T-cell (primary cell): ENCODE results near the gene SLC9A9. TPM values are rescaled to one million over a fixed set of nuclear protein-coding genes. Genes with fewer than 3 reads are reported as not detected.

ENCODE experiments used
- ATAC-seq, 4 experiments: fragments of 200-7000 bp in 3 of 4; fragments of 150-1000 bp in 1 of 4; cut with Tn5 transposase; replicated peaks in 1 of 4; 1 replicate in 3 of 4; 2 replicates in 1 of 4; pipeline ENCODE4 v1.10.0; 2021; ENCODE audit warnings: moderate library complexity in 3 of 4, mild to moderate bottlenecking in 2 of 4, moderate number of reproducible peaks in 1 of 4
- CTCF ChIA-PET, 2 donors: fragments of 300-600 bp; sonication (Branson Sonifier 250); formaldehyde crosslinking; loops; one replicate each; lab custom pipeline; 2022; ENCODE audit warnings: antibody characterized with exemption in 2 of 2; lab: Charles Lee
- POLR2A ChIA-PET, 2 donors: fragments of 300-600 bp; sonication (Branson Sonifier 250); formaldehyde crosslinking; loops; one replicate each; lab custom pipeline; 2022; ENCODE audit warnings: antibody characterized with exemption in 2 of 2; lab: Charles Lee
- DNase-seq, 35 experiments: peaks; one replicate each; pipeline versions ENCODE4 v3.0.0 to v3.0.0-alpha.2; 2013 to 2023
- H3K27ac ChIP-seq: one replicate; pipeline ENCODE4 v1.5.1; 2013; ENCODE audit warnings: low read length
- H3K27me3 ChIP-seq, 2 experiments: replicated peaks in 1 of 2; 1 replicate in 1 of 2; 2 replicates in 1 of 2; pipeline versions ENCODE4 v1.6.1 to v1.7.0; 2013; ENCODE audit warnings: low read length in 1 of 2, mixed read lengths in 1 of 2; ENCODE audit not compliant: control insufficient read depth in 2 of 2, insufficient read depth in 2 of 2; ENCODE audit errors: extremely low read depth in 1 of 2
- H3K36me3 ChIP-seq, 2 donors: 1 replicate in 1 of 2; 2 replicates in 1 of 2; pipeline versions ENCODE4 v1.6.1 to v1.7.0; 2013; ENCODE audit warnings: low read length in 1 of 2; ENCODE audit not compliant: control insufficient read depth in 2 of 2, insufficient read depth in 1 of 2; ENCODE audit errors: extremely low read depth in 1 of 2
- H3K4me1 ChIP-seq, 2 experiments: 1 replicate in 1 of 2; 2 replicates in 1 of 2; pipeline versions ENCODE4 v1.6.1 to v1.7.0; 2013; ENCODE audit warnings: low read length in 2 of 2, mixed read lengths in 1 of 2; ENCODE audit not compliant: insufficient read depth in 2 of 2, control insufficient read depth in 1 of 2; ENCODE audit errors: extremely low read depth in 1 of 2
- H3K4me3 ChIP-seq, 2 donors: 1 replicate in 1 of 2; 2 replicates in 1 of 2; pipeline versions ENCODE4 v1.5.1 to v1.7.0; 2013; ENCODE audit warnings: mild to moderate bottlenecking in 2 of 2, low read length in 1 of 2, moderate library complexity in 1 of 2; ENCODE audit not compliant: control insufficient read depth in 1 of 2; ENCODE audit errors: extremely low read depth in 1 of 2
- H3K9me3 ChIP-seq: 2 replicates; pipeline ENCODE4 v1.7.0; 2013
- H3K27ac Mint-ChIP-seq, 2 donors: one replicate each; pipeline ENCODE4 v1.8.0; 2020 to 2021; ENCODE audit warnings: mild to moderate bottlenecking in 2 of 2, mixed read lengths in 2 of 2
- H3K27me3 Mint-ChIP-seq, 2 donors: one replicate each; pipeline ENCODE4 v1.8.0; 2021 to 2022; ENCODE audit warnings: mixed read lengths in 2 of 2
- H3K36me3 Mint-ChIP-seq: one replicate; pipeline ENCODE4 v1.8.0; 2021; ENCODE audit warnings: mixed read lengths
- H3K4me1 Mint-ChIP-seq, 3 donors: one replicate each; pipeline ENCODE4 v1.8.0; 2020 to 2022; ENCODE audit warnings: mixed read lengths in 3 of 3, mild to moderate bottlenecking in 1 of 3
- H3K4me3 Mint-ChIP-seq, 3 donors: one replicate each; pipeline ENCODE4 v1.8.0; 2020 to 2022; ENCODE audit warnings: mild to moderate bottlenecking in 3 of 3, mixed read lengths in 3 of 3, moderate library complexity in 3 of 3
- H3K9me3 Mint-ChIP-seq, 3 donors: one replicate each; pipeline ENCODE4 v1.8.0; 2020 to 2022; ENCODE audit warnings: mixed read lengths in 3 of 3
- WGBS: methylation state at CpG from one replicate; pipeline ENCODE4 v1.1.5; 2013; ENCODE audit warnings: missing lambda C conversion rate; ENCODE audit not compliant: insufficient coverage; 5-methylcytosine and 5-hydroxymethylcytosine counted together
- total RNA-seq, 35 experiments: library from RNA in 6 of 35; stranded (reverse) in 6 of 35; fragments of 120-200 nt in 1 of 35; gene quantifications; one replicate each; pipeline versions ENCODE4 v1.2.1 to v1.2.4 and lab custom pipeline; 2013 to 2026

The SLC9A9 gene
- total RNA-seq, 5 donors from 2014 or later (not counting 1 experiment from before 2014, with no cell fraction given): 11.2 to 36.8 (median 17.8) TPM

- ChIA-PET CTCF (no interaction called here), POLR2A (interaction anchor here in 1 of 2 donors (0.6 kb wide), 1 partner anchor 139 kb away, joined by 13 read pairs; no protein-coding TSS in a partner anchor)
- no peaks in the 10 kb centered on the region for H3K9me3 Mint-ChIP-seq
- peak overlapping the region in 1 of 2 donors; percentile 17 for H3K27ac Mint-ChIP-seq
- Histone ChIP-seq H3K4me1 (peaks cover 2 to 3% of the 10 kb centered on the region in 2 experiments), H3K4me3 (no peak overlapping the region), H3K9me3 (no peaks in the 10 kb centered on the region), H3K36me3 (no peaks in the 10 kb centered on the region), H3K27me3 (no peaks in the 10 kb centered on the region), H3K27ac (no peak overlapping the region)
- no peaks in the 10 kb centered on the region for H3K36me3 Mint-ChIP-seq
- ATAC-seq (peak in 1 of 4 experiments; percentile 37), DNase-seq (no peak)
- no CpG with 5 or more reads among the region's 5 CpGs for WGBS
- no peaks in the 10 kb centered on the region for H3K27me3 Mint-ChIP-seq
- peaks cover 12 to 26% (median 13%) of the 10 kb centered on the region in 3 donors for H3K4me1 Mint-ChIP-seq
- H3K4me3 Mint-ChIP-seq: no peak overlapping the region
Measured at GRCh38 chr3:143301031-143301901, 547.0 kb downstream of the SLC9A9 start.

GRCh38 chr3:143298886-143299535, 549.3 kb downstream of the SLC9A9 start:
- 100% methylated on average over 2 of the region's 5 CpGs for WGBS
- ChIA-PET POLR2A (no interaction called here), CTCF (interaction anchor here in 1 of 2 donors (0.7 kb wide), 1 partner anchor 11 kb away, joined by 5 read pairs; no protein-coding TSS in a partner anchor)
- no peaks in the 10 kb centered on the region for H3K27me3 ChIP-seq
- peaks cover 3 to 14% of the 10 kb centered on the region in 2 experiments for H3K4me1 ChIP-seq
- Mint-ChIP-seq H3K4me3 (no peak overlapping the region), H3K27ac (no peak overlapping the region), H3K36me3 (no peaks in the 10 kb centered on the region), H3K4me1 (peaks cover 32 to 46% (median 34%) of the 10 kb centered on the region in 3 donors), H3K9me3 (no peaks in the 10 kb centered on the region), H3K27me3 (no peaks in the 10 kb centered on the region)
- ATAC-seq (no peak), DNase-seq (no peak)
- no peaks in the 10 kb centered on the region for H3K36me3 ChIP-seq
- no peaks in the 10 kb centered on the region for H3K9me3 ChIP-seq
- no peak overlapping the region for H3K4me3 ChIP-seq
- no peak overlapping the region for H3K27ac ChIP-seq

GRCh38 chr3:143298380-143298779, 549.9 kb downstream of the SLC9A9 start:
- no peaks in the 10 kb centered on the region for H3K36me3 Mint-ChIP-seq
- DNase-seq (no peak), ATAC-seq (no peak)
- no peak overlapping the region for H3K4me3 ChIP-seq
- peaks cover 3 to 14% of the 10 kb centered on the region in 2 experiments for H3K4me1 ChIP-seq
- peaks cover 33 to 46% (median 34%) of the 10 kb centered on the region in 3 donors for H3K4me1 Mint-ChIP-seq
- no peaks in the 10 kb centered on the region for H3K9me3 ChIP-seq
- H3K36me3 ChIP-seq: no peaks in the 10 kb centered on the region
- POLR2A ChIA-PET: no interaction called here
- H3K27ac Mint-ChIP-seq: no peak overlapping the region
- H3K9me3 Mint-ChIP-seq: no peaks in the 10 kb centered on the region
- CTCF ChIA-PET: no interaction called here
- no peak overlapping the region for H3K27ac ChIP-seq
- no peaks in the 10 kb centered on the region for H3K27me3 Mint-ChIP-seq
- no peaks in the 10 kb centered on the region for H3K27me3 ChIP-seq
- H3K4me3 Mint-ChIP-seq: no peak overlapping the region

GRCh38 chr3:143295201-143296080, 552.8 kb downstream of the SLC9A9 start:
- no peak overlapping the region for H3K4me3 Mint-ChIP-seq
- peaks cover 3 to 12% of the 10 kb centered on the region in 2 experiments for H3K4me1 ChIP-seq
- H3K27ac ChIP-seq: no peak overlapping the region
- no peaks in the 10 kb centered on the region for H3K27me3 Mint-ChIP-seq
- peaks cover 6% of the 10 kb centered on the region for H3K36me3 Mint-ChIP-seq
- peaks cover 30 to 33% (median 33%) of the 10 kb centered on the region in 3 donors for H3K4me1 Mint-ChIP-seq
- H3K27ac Mint-ChIP-seq: peak overlapping the region in 1 of 2 donors; percentile 40
- DNase-seq: no peak
- 29% methylated on average over 1 of the region's 4 CpGs for WGBS
- ATAC-seq: no peak
- POLR2A ChIA-PET: no interaction called here
- H3K4me3 ChIP-seq: no peak overlapping the region
- H3K27me3 ChIP-seq: no peaks in the 10 kb centered on the region
- CTCF ChIA-PET: no interaction called here
- H3K9me3 ChIP-seq: no peaks in the 10 kb centered on the region
- no peaks in the 10 kb centered on the region for H3K9me3 Mint-ChIP-seq
- H3K36me3 ChIP-seq: no peaks in the 10 kb centered on the region

GRCh38 chr3:143294188-143294587, 554.1 kb downstream of the SLC9A9 start:
- no peaks in the 10 kb centered on the region for H3K9me3 Mint-ChIP-seq
- ChIA-PET CTCF (no interaction called here), POLR2A (no interaction called here)
- H3K4me1 ChIP-seq: peaks cover 0 to 12% of the 10 kb centered on the region in 2 experiments
- H3K4me3 ChIP-seq: no peak overlapping the region
- peak overlapping the region; percentile 13 to 16 for H3K27ac Mint-ChIP-seq
- no peaks in the 10 kb centered on the region for H3K36me3 ChIP-seq
- H3K9me3 ChIP-seq: no peaks in the 10 kb centered on the region
- no peak overlapping the region for H3K27ac ChIP-seq
- no peak overlapping the region for H3K4me3 Mint-ChIP-seq
- H3K4me1 Mint-ChIP-seq: peaks cover 29 to 32% (median 30%) of the 10 kb centered on the region in 3 donors
- DNase-seq (no peak), ATAC-seq (peak in 2 of 4 experiments; percentile 46 to 52)
- no peaks in the 10 kb centered on the region for H3K27me3 Mint-ChIP-seq
- H3K27me3 ChIP-seq: no peaks in the 10 kb centered on the region
- 80% methylated on average over 1 of the region's 5 CpGs for WGBS
- peaks cover 6% of the 10 kb centered on the region for H3K36me3 Mint-ChIP-seq
